Epithelial cell of esophagus (primary cell): Measurements from ENCODE around the gene SH3PXD2A.

Source experiments
- DNase-seq: peaks from one replicate; pipeline ENCODE4 v3.0.0; 2010; ENCODE audit warnings: low read depth
- H3K4me3 ChIP-seq: 2 replicates; pipeline ENCODE4 v1.5.1; 2011; ENCODE audit warnings: mild to moderate bottlenecking, low read length, control low read depth
- CTCF ChIP-seq: IDR thresholded peaks from 2 replicates; pipeline ENCODE4 v1.5.1; 2011; ENCODE audit warnings: low read depth, mild to moderate bottlenecking, low read length, control low read depth, inconsistent platforms; ENCODE audit not compliant: insufficient read depth; ENCODE audit errors: missing control alignments

The SH3PXD2A gene

GRCh38 chr10:103687718-103688117, 167.7 kb downstream of the SH3PXD2A start:
- DNase-seq = no peak
- no peak overlapping the region for H3K4me3 ChIP-seq
- TF ChIP-seq CTCF = no peak

GRCh38 chr10:103687172-103687571, 168.2 kb downstream of the SH3PXD2A start:
- DNase-seq = no peak
- no peak for TF ChIP-seq CTCF
- H3K4me3 ChIP-seq = no peak overlapping the region

- peak; percentile 50 for DNase-seq
- no peak overlapping the region for H3K4me3 ChIP-seq
- peak; percentile 89 for TF ChIP-seq CTCF
These were observed 169.3 kb downstream of the SH3PXD2A start for GRCh38 chr10:103685880-103686669.

GRCh38 chr10:103683851-103684250, 171.5 kb downstream of the SH3PXD2A start:
- no peak for DNase-seq
- no peak for TF ChIP-seq CTCF
- no peak overlapping the region for H3K4me3 ChIP-seq

GRCh38 chr10:103682631-103683030, 172.7 kb downstream of the SH3PXD2A start:
- H3K4me3 ChIP-seq = no peak overlapping the region
- TF ChIP-seq CTCF = no peak
- DNase-seq = no peak

- no peak for TF ChIP-seq CTCF
- DNase-seq = no peak
- no peak overlapping the region for H3K4me3 ChIP-seq
These were observed 173.6 kb downstream of the SH3PXD2A start for GRCh38 chr10:103681617-103682399.
